WTC11 (cell line): Measurements from ENCODE around the gene GABRR3.

Source experiments
- CBFB ChIP-seq: sonication (generic); formaldehyde crosslinking; IDR thresholded peaks from 2 replicates; pipeline ENCODE4 v1.8.1; 2022; ENCODE audit warnings: mild to moderate bottlenecking, low read depth, missing genetic modification reagents
- CREB1 ChIP-seq: sonication (generic); formaldehyde crosslinking; IDR thresholded peaks from 2 replicates; pipeline ENCODE4 v1.8.0; 2023; ENCODE audit warnings: mild to moderate bottlenecking, missing genetic modification reagents
- ELF4 ChIP-seq: sonication (generic); formaldehyde crosslinking; IDR thresholded peaks from 2 replicates; pipeline ENCODE4 v1.8.1; 2022; ENCODE audit warnings: low read depth, mild to moderate bottlenecking, moderate library complexity, missing genetic modification reagents
- ETV6 ChIP-seq: sonication (generic); formaldehyde crosslinking; IDR thresholded peaks from 2 replicates; pipeline ENCODE4 v1.8.1; 2022; ENCODE audit warnings: mild to moderate bottlenecking, missing genetic modification reagents
- JUN ChIP-seq: sonication (generic); formaldehyde crosslinking; IDR thresholded peaks from 2 replicates; pipeline ENCODE4 v1.8.0; 2023; ENCODE audit warnings: mild to moderate bottlenecking, missing genetic modification reagents
- MYBL2 ChIP-seq: sonication (generic); formaldehyde crosslinking; IDR thresholded peaks from 2 replicates; pipeline ENCODE4 v1.8.1; 2023; ENCODE audit warnings: mild to moderate bottlenecking, moderate library complexity, missing genetic modification reagents
- SP1 ChIP-seq: sonication (generic); formaldehyde crosslinking; conservative IDR thresholded peaks from 2 replicates; pipeline ENCODE4 v1.8.1; 2022; ENCODE audit warnings: missing genetic modification reagents
- ZBTB21 ChIP-seq: sonication (generic); formaldehyde crosslinking; IDR thresholded peaks from 2 replicates; pipeline ENCODE4 v1.8.1; 2023; ENCODE audit warnings: mild to moderate bottlenecking, missing genetic modification reagents, borderline replicate concordance
- ZNF121 ChIP-seq: sonication (generic); formaldehyde crosslinking; IDR thresholded peaks from 2 replicates; pipeline ENCODE4 v1.8.0; 2023; ENCODE audit warnings: missing genetic modification reagents
- TF ChIP-seq, protein P1 (sequence below): fragments of 200-600 bp; IDR thresholded peaks from 2 replicates; pipeline ENCODE4 v1.8.0; 2022; ENCODE audit warnings: antibody characterized with exemption
- TF ChIP-seq, protein P2 (sequence below): sonication (generic); formaldehyde crosslinking; IDR thresholded peaks from 2 replicates; pipeline ENCODE4 v1.8.0; 2022; ENCODE audit warnings: missing genetic modification reagents
- TF ChIP-seq, protein P3 (sequence below): sonication (generic); formaldehyde crosslinking; IDR thresholded peaks from 2 replicates; pipeline ENCODE4 v1.8.0; 2023; ENCODE audit warnings: missing genetic modification reagents
- TF ChIP-seq, protein P4 (sequence below): sonication (generic); formaldehyde crosslinking; IDR thresholded peaks from 2 replicates; pipeline ENCODE4 v1.8.1; 2023; ENCODE audit warnings: mild to moderate bottlenecking, missing genetic modification reagents, moderate library complexity
- TF ChIP-seq, protein P5 (sequence below): sonication (generic); formaldehyde crosslinking; IDR thresholded peaks from 2 replicates; pipeline ENCODE4 v1.8.0; 2022; ENCODE audit warnings: mild to moderate bottlenecking, missing genetic modification reagents

DNA sequence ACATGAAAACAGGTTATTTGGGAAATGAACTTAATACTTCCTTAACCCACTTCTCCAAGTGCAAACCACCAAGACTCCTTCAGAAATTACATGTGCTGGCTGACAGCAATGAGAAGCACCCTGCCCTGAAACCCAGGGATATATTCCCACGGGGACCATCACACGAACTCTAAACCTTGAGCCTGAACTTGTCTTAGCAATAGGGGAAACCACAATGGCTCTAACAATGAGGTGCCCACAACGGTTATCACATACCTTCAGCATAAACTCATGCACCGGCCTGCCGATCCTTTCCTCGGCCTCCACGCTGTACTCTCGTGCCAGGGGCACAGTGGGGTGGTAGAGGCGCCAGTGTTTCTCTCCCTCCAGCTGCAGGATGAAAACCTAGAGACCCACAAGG lies 76.3 kb downstream of the GABRR3 start:
- TF ChIP-seq, protein P1, sequence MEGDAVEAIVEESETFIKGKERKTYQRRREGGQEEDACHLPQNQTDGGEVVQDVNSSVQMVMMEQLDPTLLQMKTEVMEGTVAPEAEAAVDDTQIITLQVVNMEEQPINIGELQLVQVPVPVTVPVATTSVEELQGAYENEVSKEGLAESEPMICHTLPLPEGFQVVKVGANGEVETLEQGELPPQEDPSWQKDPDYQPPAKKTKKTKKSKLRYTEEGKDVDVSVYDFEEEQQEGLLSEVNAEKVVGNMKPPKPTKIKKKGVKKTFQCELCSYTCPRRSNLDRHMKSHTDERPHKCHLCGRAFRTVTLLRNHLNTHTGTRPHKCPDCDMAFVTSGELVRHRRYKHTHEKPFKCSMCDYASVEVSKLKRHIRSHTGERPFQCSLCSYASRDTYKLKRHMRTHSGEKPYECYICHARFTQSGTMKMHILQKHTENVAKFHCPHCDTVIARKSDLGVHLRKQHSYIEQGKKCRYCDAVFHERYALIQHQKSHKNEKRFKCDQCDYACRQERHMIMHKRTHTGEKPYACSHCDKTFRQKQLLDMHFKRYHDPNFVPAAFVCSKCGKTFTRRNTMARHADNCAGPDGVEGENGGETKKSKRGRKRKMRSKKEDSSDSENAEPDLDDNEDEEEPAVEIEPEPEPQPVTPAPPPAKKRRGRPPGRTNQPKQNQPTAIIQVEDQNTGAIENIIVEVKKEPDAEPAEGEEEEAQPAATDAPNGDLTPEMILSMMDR: no peak
- TF ChIP-seq, protein P2, sequence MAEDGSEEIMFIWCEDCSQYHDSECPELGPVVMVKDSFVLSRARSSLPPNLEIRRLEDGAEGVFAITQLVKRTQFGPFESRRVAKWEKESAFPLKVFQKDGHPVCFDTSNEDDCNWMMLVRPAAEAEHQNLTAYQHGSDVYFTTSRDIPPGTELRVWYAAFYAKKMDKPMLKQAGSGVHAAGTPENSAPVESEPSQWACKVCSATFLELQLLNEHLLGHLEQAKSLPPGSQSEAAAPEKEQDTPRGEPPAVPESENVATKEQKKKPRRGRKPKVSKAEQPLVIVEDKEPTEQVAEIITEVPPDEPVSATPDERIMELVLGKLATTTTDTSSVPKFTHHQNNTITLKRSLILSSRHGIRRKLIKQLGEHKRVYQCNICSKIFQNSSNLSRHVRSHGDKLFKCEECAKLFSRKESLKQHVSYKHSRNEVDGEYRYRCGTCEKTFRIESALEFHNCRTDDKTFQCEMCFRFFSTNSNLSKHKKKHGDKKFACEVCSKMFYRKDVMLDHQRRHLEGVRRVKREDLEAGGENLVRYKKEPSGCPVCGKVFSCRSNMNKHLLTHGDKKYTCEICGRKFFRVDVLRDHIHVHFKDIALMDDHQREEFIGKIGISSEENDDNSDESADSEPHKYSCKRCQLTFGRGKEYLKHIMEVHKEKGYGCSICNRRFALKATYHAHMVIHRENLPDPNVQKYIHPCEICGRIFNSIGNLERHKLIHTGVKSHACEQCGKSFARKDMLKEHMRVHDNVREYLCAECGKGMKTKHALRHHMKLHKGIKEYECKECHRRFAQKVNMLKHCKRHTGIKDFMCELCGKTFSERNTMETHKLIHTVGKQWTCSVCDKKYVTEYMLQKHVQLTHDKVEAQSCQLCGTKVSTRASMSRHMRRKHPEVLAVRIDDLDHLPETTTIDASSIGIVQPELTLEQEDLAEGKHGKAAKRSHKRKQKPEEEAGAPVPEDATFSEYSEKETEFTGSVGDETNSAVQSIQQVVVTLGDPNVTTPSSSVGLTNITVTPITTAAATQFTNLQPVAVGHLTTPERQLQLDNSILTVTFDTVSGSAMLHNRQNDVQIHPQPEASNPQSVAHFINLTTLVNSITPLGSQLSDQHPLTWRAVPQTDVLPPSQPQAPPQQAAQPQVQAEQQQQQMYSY: no peak
- no peak for TF ChIP-seq ETV6
- TF ChIP-seq MYBL2 (CRISPR knock-in tag): no peak
- no peak for TF ChIP-seq ELF4
- no peak for TF ChIP-seq CBFB
- TF ChIP-seq, protein P3, sequence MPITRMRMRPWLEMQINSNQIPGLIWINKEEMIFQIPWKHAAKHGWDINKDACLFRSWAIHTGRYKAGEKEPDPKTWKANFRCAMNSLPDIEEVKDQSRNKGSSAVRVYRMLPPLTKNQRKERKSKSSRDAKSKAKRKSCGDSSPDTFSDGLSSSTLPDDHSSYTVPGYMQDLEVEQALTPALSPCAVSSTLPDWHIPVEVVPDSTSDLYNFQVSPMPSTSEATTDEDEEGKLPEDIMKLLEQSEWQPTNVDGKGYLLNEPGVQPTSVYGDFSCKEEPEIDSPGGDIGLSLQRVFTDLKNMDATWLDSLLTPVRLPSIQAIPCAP (CRISPR knock-in tag): no peak
- no peak for TF ChIP-seq ZNF121 (CRISPR knock-in tag)
- no peak for TF ChIP-seq JUN (CRISPR knock-in tag)
- TF ChIP-seq SP1 (CRISPR knock-in tag): no peak
- no peak for TF ChIP-seq CREB1
- no peak for TF ChIP-seq ZBTB21 (CRISPR knock-in tag)
- TF ChIP-seq, protein P4, sequence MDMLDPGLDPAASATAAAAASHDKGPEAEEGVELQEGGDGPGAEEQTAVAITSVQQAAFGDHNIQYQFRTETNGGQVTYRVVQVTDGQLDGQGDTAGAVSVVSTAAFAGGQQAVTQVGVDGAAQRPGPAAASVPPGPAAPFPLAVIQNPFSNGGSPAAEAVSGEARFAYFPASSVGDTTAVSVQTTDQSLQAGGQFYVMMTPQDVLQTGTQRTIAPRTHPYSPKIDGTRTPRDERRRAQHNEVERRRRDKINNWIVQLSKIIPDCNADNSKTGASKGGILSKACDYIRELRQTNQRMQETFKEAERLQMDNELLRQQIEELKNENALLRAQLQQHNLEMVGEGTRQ (CRISPR knock-in tag): no peak
- TF ChIP-seq, protein P5, sequence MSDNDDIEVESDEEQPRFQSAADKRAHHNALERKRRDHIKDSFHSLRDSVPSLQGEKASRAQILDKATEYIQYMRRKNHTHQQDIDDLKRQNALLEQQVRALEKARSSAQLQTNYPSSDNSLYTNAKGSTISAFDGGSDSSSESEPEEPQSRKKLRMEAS (CRISPR knock-in tag): no peak
